SK-N-MC (cell line): ENCODE measurements around the gene KCNMA1.

ENCODE experiments used
- DNase-seq: peaks from one replicate; pipeline ENCODE4 v3.0.0-alpha.2; 2011; ENCODE audit warnings: low read depth, low spot score
- H3K27ac ChIP-seq: fragments of 200-600 bp; sonication (generic); 2 replicates; pipeline ENCODE4 v1.5.1; 2016; ENCODE audit warnings: mixed run types
- H3K36me3 ChIP-seq: fragments of 200-600 bp; sonication (generic); 2 replicates; pipeline ENCODE4 v1.6.1; 2017; ENCODE audit warnings: antibody characterized with exemption, low read length, mixed read lengths; ENCODE audit not compliant: insufficient read depth
- H3K4me3 ChIP-seq: fragments of 200-600 bp; sonication (generic); 2 replicates; pipeline ENCODE4 v1.5.1; 2016
- H3K9ac ChIP-seq: fragments of 200-600 bp; sonication (generic); 2 replicates; pipeline ENCODE4 v1.8.0; 2017; ENCODE audit warnings: mixed run types, mixed read lengths; ENCODE audit not compliant: insufficient read length
- H3K9me3 ChIP-seq: fragments of 200-600 bp; sonication (generic); 2 replicates; pipeline ENCODE4 v1.6.1; 2017; ENCODE audit warnings: low read depth, mild to moderate bottlenecking, antibody characterized with exemption, low read length, moderate library complexity, mixed read lengths
- EZH2 ChIP-seq: fragments of 200-600 bp; sonication (generic); IDR thresholded peaks from one replicate; pipeline ENCODE4 v1.6.1; 2017; ENCODE audit warnings: antibody characterized with exemption
- FOXP2 ChIP-seq: optimal IDR thresholded peaks from 2 replicates; pipeline ENCODE3; 2011; ENCODE audit warnings: mild to moderate bottlenecking, moderate library complexity; ENCODE audit not compliant: insufficient read depth; ENCODE audit errors: extremely low read length, control extremely low read depth
- POLR2AphosphoS5 ChIP-seq: IDR thresholded peaks from 2 replicates; pipeline ENCODE4 v1.6.1; 2012; ENCODE audit warnings: mild to moderate bottlenecking, low read depth, low read length, borderline replicate concordance

The KCNMA1 gene

DNA sequence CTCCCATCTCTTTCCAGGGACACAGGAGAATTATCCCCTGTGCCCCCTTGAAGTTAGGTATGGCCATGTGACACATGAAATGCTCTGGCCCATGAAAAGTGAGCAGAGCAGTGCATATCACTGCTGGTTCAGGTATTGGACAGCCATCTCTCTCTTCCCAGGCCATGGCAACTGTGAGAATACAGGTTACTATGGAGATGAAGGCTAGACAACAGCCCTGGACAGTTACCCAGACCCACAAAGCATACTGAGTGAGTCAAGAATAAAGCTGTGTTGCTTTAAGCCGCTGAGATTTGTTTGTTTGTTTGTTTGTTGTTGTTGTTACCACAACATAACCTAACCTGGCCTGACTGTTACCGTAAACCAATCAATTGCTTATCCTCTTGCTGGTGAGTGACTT, 722.3 kb downstream of the KCNMA1 start:
- no peak for TF ChIP-seq FOXP2
- no peak for DNase-seq
- no peak overlapping the region for H3K4me3 ChIP-seq

DNA sequence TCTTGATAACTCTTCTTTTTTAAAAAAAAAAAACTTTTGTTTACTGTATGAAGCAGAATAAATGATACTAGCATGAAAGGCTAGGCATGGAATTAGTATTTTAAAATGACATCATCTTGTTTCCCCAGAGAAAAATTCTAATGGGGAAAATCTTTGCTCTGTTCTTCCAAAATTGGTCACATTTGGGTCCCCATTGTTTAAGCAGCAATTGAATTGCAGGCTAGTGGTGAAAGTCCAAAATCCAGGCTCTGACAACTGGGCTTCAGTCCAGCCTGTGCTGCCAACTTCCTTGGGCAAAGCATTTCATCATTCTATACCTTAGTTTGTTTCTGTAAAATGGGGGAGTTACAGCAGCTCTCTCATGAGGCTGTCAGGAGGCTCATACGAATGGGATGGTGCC, 726.4 kb downstream of the KCNMA1 start:
- H3K27ac ChIP-seq, result no peak overlapping the region
- no peaks in the 10 kb centered on the region for H3K9me3 ChIP-seq
- H3K4me3 ChIP-seq, result no peak overlapping the region
- TF ChIP-seq POLR2AphosphoS5, result no peak
- TF ChIP-seq EZH2, result no peak
- TF ChIP-seq FOXP2, result no peak
- no peaks in the 10 kb centered on the region for H3K36me3 ChIP-seq
- no peak overlapping the region for H3K9ac ChIP-seq
- DNase-seq, result no peak

More for the DNA sequence above, 722.3 kb downstream of the KCNMA1 start:
- Histone ChIP-seq H3K9me3 (no peaks in the 10 kb centered on the region), H3K27ac (no peak overlapping the region), H3K9ac (no peak overlapping the region), H3K36me3 (no peaks in the 10 kb centered on the region)

GRCh38 chr10:76910184-76910962, 727.2 kb downstream of the KCNMA1 start:
- H3K9ac ChIP-seq, result no peak overlapping the region
- TF ChIP-seq FOXP2, result no peak
- no peak for TF ChIP-seq EZH2
- H3K9me3 ChIP-seq, result no peaks in the 10 kb centered on the region
- H3K27ac ChIP-seq, result no peak overlapping the region
- DNase-seq, result no peak
- no peaks in the 10 kb centered on the region for H3K36me3 ChIP-seq
- H3K4me3 ChIP-seq, result no peak overlapping the region

GRCh38 chr10:76906256-76906655, 731.4 kb downstream of the KCNMA1 start:
- no peak for TF ChIP-seq POLR2AphosphoS5
- no peak for TF ChIP-seq FOXP2
- no peak for TF ChIP-seq EZH2
- no peak overlapping the region for H3K4me3 ChIP-seq
- no peak for DNase-seq
- H3K36me3 ChIP-seq, result no peaks in the 10 kb centered on the region
- H3K9me3 ChIP-seq, result no peaks in the 10 kb centered on the region
- H3K27ac ChIP-seq, result no peak overlapping the region
- no peak overlapping the region for H3K9ac ChIP-seq

DNA sequence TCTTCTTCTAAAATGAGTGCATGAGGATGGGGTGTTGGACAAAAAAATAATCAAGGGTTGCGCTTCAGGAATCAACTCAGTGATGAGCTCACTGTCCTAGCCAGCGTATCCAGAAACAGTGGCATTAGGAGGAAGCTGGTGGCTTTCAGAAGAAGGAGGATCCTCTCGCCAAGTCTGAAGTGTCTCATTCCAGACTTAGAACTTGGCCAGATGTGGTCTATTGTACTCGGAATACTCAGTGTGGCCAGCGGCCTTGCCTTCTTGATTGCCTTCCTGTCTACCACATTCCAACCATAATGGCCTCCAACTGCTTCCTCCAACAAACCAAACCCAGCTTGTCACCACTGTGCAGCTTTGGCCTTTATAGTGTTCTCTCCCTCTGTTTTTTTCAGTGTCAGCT, 732.4 kb downstream of the KCNMA1 start:
- Histone ChIP-seq H3K27ac (no peak overlapping the region), H3K4me3 (no peak overlapping the region), H3K9ac (no peak overlapping the region), H3K36me3 (no peaks in the 10 kb centered on the region), H3K9me3 (no peaks in the 10 kb centered on the region)
- no peak for DNase-seq
- TF ChIP-seq EZH2 (no peak), FOXP2 (no peak), POLR2AphosphoS5 (no peak)

- Histone ChIP-seq H3K27ac (no peak overlapping the region), H3K9me3 (no peaks in the 10 kb centered on the region), H3K36me3 (no peaks in the 10 kb centered on the region), H3K4me3 (no peak overlapping the region), H3K9ac (no peak overlapping the region)
- DNase-seq, result no peak
- TF ChIP-seq EZH2 (no peak), FOXP2 (no peak), POLR2AphosphoS5 (no peak)
These were observed 734.1 kb downstream of the KCNMA1 start for GRCh38 chr10:76903387-76903945.

GRCh38 chr10:76902949-76903348, 734.7 kb downstream of the KCNMA1 start:
- H3K27ac ChIP-seq, result no peak overlapping the region
- TF ChIP-seq FOXP2, result no peak
- no peak for TF ChIP-seq POLR2AphosphoS5
- no peak for TF ChIP-seq EZH2

GRCh38 chr10:76901701-76902100, 735.9 kb downstream of the KCNMA1 start:
- TF ChIP-seq FOXP2 (no peak), EZH2 (no peak), POLR2AphosphoS5 (no peak)
- Histone ChIP-seq H3K4me3 (no peak overlapping the region), H3K27ac (no peak overlapping the region), H3K9ac (no peak overlapping the region), H3K36me3 (no peaks in the 10 kb centered on the region), H3K9me3 (no peaks in the 10 kb centered on the region)
- DNase-seq, result no peak

More at GRCh38 chr10:76902949-76903348, 734.7 kb downstream of the KCNMA1 start:
- Histone ChIP-seq H3K4me3 (no peak overlapping the region), H3K36me3 (no peaks in the 10 kb centered on the region), H3K9me3 (no peaks in the 10 kb centered on the region), H3K9ac (no peak overlapping the region)
- DNase-seq, result no peak
